ENCODE results near the gene ATG16L2.
A peak's percentile ranks its signal among the peaks of the same experiment; 100 is the strongest.
"Not testable (repeated sequence)": the region's sequence is repeated elsewhere in the genome, so short reads cannot be mapped to it uniquely, and the experiment has no call there.

Gene ATG16L2

GRCh38 chr11:72788241-72788640, 26.0 kb upstream of the ATG16L2 start:
- H2BK5ac ChIP-seq (ENCODE audit: low read length), result no peak overlapping the region
- H4K5ac ChIP-seq (ENCODE audit: low read length), result no peak overlapping the region
- H3K56ac ChIP-seq (ENCODE audit: low read length), result no peak overlapping the region
- WGBS (ENCODE audit: extremely low coverage, insufficient coverage, low lambda C conversion rate), result no CpG with 5 or more reads among the region's 7 CpGs
- no peaks in the 10 kb centered on the region for H3K27me3 ChIP-seq (ENCODE audit: insufficient read depth, low read length, poor library complexity)
- H3K18ac ChIP-seq (ENCODE audit: low read length), result no peak overlapping the region
- no peak overlapping the region for H2BK15ac ChIP-seq (replicated peaks; ENCODE audit: low read depth)
- no peak overlapping the region for H2AK5ac ChIP-seq (ENCODE audit: low read length)
- H2BK120ac ChIP-seq (ENCODE audit: low read depth, low read length), result no peak overlapping the region
- H3K23ac ChIP-seq (ENCODE audit: low read length), result no peak overlapping the region
- H3K79me2 ChIP-seq (ENCODE audit: control insufficient read depth, insufficient read depth, low read length), result no peaks in the 10 kb centered on the region
- no peaks in the 10 kb centered on the region for H3K36me3 ChIP-seq (ENCODE audit: control insufficient read depth, insufficient read depth, low read length)
- H3K79me1 ChIP-seq (ENCODE audit: low read length), result no peaks in the 10 kb centered on the region
- no peaks in the 10 kb centered on the region for H3K4me1 ChIP-seq (ENCODE audit: control insufficient read depth, low read depth, low read length)
- H3K4ac ChIP-seq (ENCODE audit: low read depth, low read length), result no peak overlapping the region
- no peak overlapping the region for H3K27ac ChIP-seq (ENCODE audit: low read depth, low read length)
- no peak overlapping the region for H4K8ac ChIP-seq (ENCODE audit: low read depth, low read length)
- no peak overlapping the region for H3K9ac ChIP-seq (ENCODE audit: low read length)
- no peak overlapping the region for H3K4me3 ChIP-seq (ENCODE audit: low read length)
- H3K4me2 ChIP-seq (ENCODE audit: low read length), result no peak overlapping the region
- DNase-seq, result no peak

- Histone ChIP-seq H4K5ac (ENCODE audit: low read length) (no peak overlapping the region), H3K79me2 (ENCODE audit: control insufficient read depth, insufficient read depth, low read length) (no peaks in the 10 kb centered on the region), H3K23ac (ENCODE audit: low read length) (no peak overlapping the region), H3K56ac (ENCODE audit: low read length) (peak overlapping the region; percentile 19), H3K79me1 (ENCODE audit: low read length) (no peaks in the 10 kb centered on the region), H3K36me3 (ENCODE audit: control insufficient read depth, insufficient read depth, low read length) (no peaks in the 10 kb centered on the region), H3K4ac (ENCODE audit: low read depth, low read length) (no peak overlapping the region), H2AK5ac (ENCODE audit: low read length) (no peak overlapping the region), H3K27me3 (ENCODE audit: insufficient read depth, low read length, poor library complexity) (no peaks in the 10 kb centered on the region), H2BK120ac (ENCODE audit: low read depth, low read length) (no peak overlapping the region), H3K4me2 (ENCODE audit: low read length) (no peak overlapping the region), H3K4me1 (ENCODE audit: control insufficient read depth, low read depth, low read length) (no peaks in the 10 kb centered on the region), H4K8ac (ENCODE audit: low read depth, low read length) (no peak overlapping the region), H2BK5ac (ENCODE audit: low read length) (no peak overlapping the region), H3K9ac (ENCODE audit: low read length) (no peak overlapping the region), H2BK15ac (replicated peaks; ENCODE audit: low read depth) (no peak overlapping the region), H3K27ac (ENCODE audit: low read depth, low read length) (no peak overlapping the region), H3K4me3 (ENCODE audit: low read length) (no peak overlapping the region), H3K18ac (ENCODE audit: low read length) (no peak overlapping the region)
- DNase-seq, result peak; percentile 44
- no CpG with 5 or more reads among the region's 10 CpGs for WGBS (ENCODE audit: extremely low coverage, insufficient coverage, low lambda C conversion rate)
These were observed 24.6 kb upstream of the ATG16L2 start for GRCh38 chr11:72789493-72790131.

- not testable (repeated sequence) for H3K56ac ChIP-seq (ENCODE audit: low read length); H2BK120ac ChIP-seq (ENCODE audit: low read depth, low read length); H3K27me3 ChIP-seq (ENCODE audit: insufficient read depth, low read length, poor library complexity); H3K9ac ChIP-seq (ENCODE audit: low read length); H3K4ac ChIP-seq (ENCODE audit: low read depth, low read length); H3K4me2 ChIP-seq (ENCODE audit: low read length); H3K36me3 ChIP-seq (ENCODE audit: control insufficient read depth, insufficient read depth, low read length); H3K18ac ChIP-seq (ENCODE audit: low read length); H3K79me2 ChIP-seq (ENCODE audit: control insufficient read depth, insufficient read depth, low read length); H3K23ac ChIP-seq (ENCODE audit: low read length); H3K4me1 ChIP-seq (ENCODE audit: control insufficient read depth, low read depth, low read length); H2BK5ac ChIP-seq (ENCODE audit: low read length); H3K27ac ChIP-seq (ENCODE audit: low read depth, low read length); H4K8ac ChIP-seq (ENCODE audit: low read depth, low read length); H3K4me3 ChIP-seq (ENCODE audit: low read length); DNase-seq; H2BK15ac ChIP-seq (replicated peaks; ENCODE audit: low read depth); H2AK5ac ChIP-seq (ENCODE audit: low read length); H3K79me1 ChIP-seq (ENCODE audit: low read length); H4K5ac ChIP-seq (ENCODE audit: low read length)
- no CpG with 5 or more reads among the region's 7 CpGs for WGBS (ENCODE audit: extremely low coverage, insufficient coverage, low lambda C conversion rate)
These were observed 23.0 kb upstream of the ATG16L2 start for GRCh38 chr11:72791228-72791627.

GRCh38 chr11:72792437-72793021, 21.7 kb upstream of the ATG16L2 start:
- H3K79me2 ChIP-seq (ENCODE audit: control insufficient read depth, insufficient read depth, low read length), result no peaks in the 10 kb centered on the region
- WGBS (ENCODE audit: extremely low coverage, insufficient coverage, low lambda C conversion rate), result no CpG with 5 or more reads among the region's 3 CpGs
- no peak overlapping the region for H3K27ac ChIP-seq (ENCODE audit: low read depth, low read length)
- DNase-seq, result no peak
- no peak overlapping the region for H3K23ac ChIP-seq (ENCODE audit: low read length)
- no peak overlapping the region for H3K56ac ChIP-seq (ENCODE audit: low read length)
- H2BK5ac ChIP-seq (ENCODE audit: low read length), result no peak overlapping the region
- no peak overlapping the region for H4K8ac ChIP-seq (ENCODE audit: low read depth, low read length)
- no peaks in the 10 kb centered on the region for H3K79me1 ChIP-seq (ENCODE audit: low read length)
- H3K27me3 ChIP-seq (ENCODE audit: insufficient read depth, low read length, poor library complexity), result no peaks in the 10 kb centered on the region
- no peak overlapping the region for H3K4me3 ChIP-seq (ENCODE audit: low read length)
- H3K4me1 ChIP-seq (ENCODE audit: control insufficient read depth, low read depth, low read length), result no peaks in the 10 kb centered on the region
- no peak overlapping the region for H3K18ac ChIP-seq (ENCODE audit: low read length)
- H3K4ac ChIP-seq (ENCODE audit: low read depth, low read length), result no peak overlapping the region
- no peaks in the 10 kb centered on the region for H3K36me3 ChIP-seq (ENCODE audit: control insufficient read depth, insufficient read depth, low read length)
- H2BK15ac ChIP-seq (replicated peaks; ENCODE audit: low read depth), result no peak overlapping the region
- H3K9ac ChIP-seq (ENCODE audit: low read length), result peak overlapping the region; percentile 21
- no peak overlapping the region for H2AK5ac ChIP-seq (ENCODE audit: low read length)
- H2BK120ac ChIP-seq (ENCODE audit: low read depth, low read length), result no peak overlapping the region
- H4K5ac ChIP-seq (ENCODE audit: low read length), result no peak overlapping the region
- no peak overlapping the region for H3K4me2 ChIP-seq (ENCODE audit: low read length)

GRCh38 chr11:72793076-72793424, 21.2 kb upstream of the ATG16L2 start:
- Histone ChIP-seq H2AK5ac (ENCODE audit: low read length) (no peak overlapping the region), H3K36me3 (ENCODE audit: control insufficient read depth, insufficient read depth, low read length) (no peaks in the 10 kb centered on the region), H3K56ac (ENCODE audit: low read length) (no peak overlapping the region), H3K18ac (ENCODE audit: low read length) (no peak overlapping the region), H3K4me2 (ENCODE audit: low read length) (no peak overlapping the region), H4K5ac (ENCODE audit: low read length) (no peak overlapping the region), H2BK120ac (ENCODE audit: low read depth, low read length) (no peak overlapping the region), H3K4me1 (ENCODE audit: control insufficient read depth, low read depth, low read length) (peaks cover 3% of the 10 kb centered on the region), H2BK5ac (ENCODE audit: low read length) (no peak overlapping the region), H3K79me1 (ENCODE audit: low read length) (no peaks in the 10 kb centered on the region), H3K4ac (ENCODE audit: low read depth, low read length) (no peak overlapping the region), H3K9ac (ENCODE audit: low read length) (peak overlapping the region; percentile 21), H3K27me3 (ENCODE audit: insufficient read depth, low read length, poor library complexity) (no peaks in the 10 kb centered on the region), H2BK15ac (replicated peaks; ENCODE audit: low read depth) (no peak overlapping the region), H3K23ac (ENCODE audit: low read length) (no peak overlapping the region), H3K27ac (ENCODE audit: low read depth, low read length) (no peak overlapping the region), H4K8ac (ENCODE audit: low read depth, low read length) (no peak overlapping the region), H3K79me2 (ENCODE audit: control insufficient read depth, insufficient read depth, low read length) (no peaks in the 10 kb centered on the region), H3K4me3 (ENCODE audit: low read length) (no peak overlapping the region)
- no CpG with 5 or more reads among the region's 2 CpGs for whole genome bisulfite sequencing (ENCODE audit: extremely low coverage, insufficient coverage, low lambda C conversion rate)
- no peak for DNase-seq

All from mesendoderm (in vitro differentiated cells).